NCI-H1092 treated with DMSO at 0.1 percent for 48 hours (cell line): ENCODE data around the gene KCNJ10.

ENCODE experiments used
- DNase-seq: peaks from one replicate; lab custom pipeline; 2025; lab: John Stamatoyannopoulos, UW

Gene KCNJ10

DNA sequence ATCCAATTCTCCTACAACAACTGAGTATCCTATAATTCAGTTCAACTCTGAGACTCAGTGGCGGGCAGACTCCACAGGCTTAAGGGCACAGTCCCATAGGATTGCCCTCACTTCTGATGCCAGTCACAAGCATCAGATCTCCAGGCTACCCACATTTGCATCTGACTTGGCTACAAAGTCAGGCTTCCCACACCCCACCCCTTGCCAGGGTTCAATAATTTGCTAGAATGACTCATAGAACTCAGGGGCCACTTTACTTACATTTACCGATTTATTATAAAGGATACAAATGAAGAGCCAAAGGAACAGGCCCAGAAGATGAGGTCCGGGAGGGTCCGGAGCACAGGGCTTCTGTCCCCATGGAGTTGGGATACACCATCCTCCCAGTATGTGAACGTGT is 80.0 kb downstream of the KCNJ10 start:
- no peak for DNase-seq

DNA sequence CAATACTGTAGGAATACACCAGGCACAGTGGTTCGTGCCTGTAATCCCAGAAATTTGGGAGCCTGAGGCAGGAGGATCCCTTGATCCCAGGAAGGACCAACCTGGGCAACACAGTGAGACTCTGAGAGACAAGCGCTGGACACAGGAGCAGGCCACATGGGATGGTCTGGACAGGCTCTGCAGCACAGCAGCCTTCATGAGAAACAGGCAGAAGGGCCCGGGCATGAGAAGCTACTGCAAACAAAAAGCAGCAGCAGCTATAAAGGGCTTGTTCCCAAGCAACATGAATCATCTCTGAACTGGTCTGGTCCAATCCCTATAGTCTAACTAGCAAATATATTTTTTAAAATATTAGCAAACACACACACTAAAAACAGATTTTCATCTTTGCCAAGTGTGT is 80.4 kb downstream of the KCNJ10 start:
- no peak for DNase-seq

- no peak for DNase-seq
These were observed 82.0 kb downstream of the KCNJ10 start for GRCh38 chr1:159988006-159988405.

DNA sequence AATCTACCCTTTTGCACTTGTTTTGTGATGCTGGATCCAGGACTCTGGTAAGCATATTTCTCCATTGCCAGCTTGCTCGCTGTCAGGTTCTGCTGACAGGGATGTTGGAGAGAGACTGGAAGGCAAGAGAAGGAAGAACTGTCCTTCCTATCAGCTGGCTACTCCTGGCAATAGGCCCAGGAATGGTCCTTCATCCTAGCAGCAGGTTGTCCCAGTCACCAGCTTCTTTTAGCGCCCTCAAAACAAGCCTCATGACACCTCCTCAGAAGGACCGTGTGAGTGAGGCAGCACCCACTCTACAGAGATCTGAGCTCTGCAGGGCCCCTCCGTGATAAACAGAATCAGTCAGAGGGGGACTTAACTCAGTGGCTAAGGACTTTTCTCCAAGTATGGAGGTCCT is 82.8 kb downstream of the KCNJ10 start:
- no peak for DNase-seq

DNA sequence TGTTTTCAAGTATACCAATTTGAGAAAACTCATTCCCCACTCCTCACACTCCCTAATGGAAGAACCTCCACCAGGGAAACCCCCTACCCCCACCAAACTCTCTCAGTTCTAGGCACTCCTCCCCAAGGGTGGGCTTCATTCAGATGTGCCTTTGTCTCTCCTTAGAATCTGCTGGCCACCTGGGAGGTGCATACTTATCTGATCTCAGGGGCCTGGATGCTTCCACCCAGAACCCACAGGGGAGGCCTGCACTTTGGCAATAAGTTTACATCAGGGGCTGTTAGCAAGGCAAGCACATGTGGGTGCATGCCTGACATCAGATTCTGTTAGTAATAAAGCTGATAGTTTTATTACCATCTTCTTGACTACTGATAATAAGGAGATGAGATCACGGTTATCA is 83.4 kb downstream of the KCNJ10 start:
- DNase-seq: no peak

- no peak for DNase-seq
These were observed 83.9 kb downstream of the KCNJ10 start for GRCh38 chr1:159986093-159986492.

- no peak for DNase-seq
These were observed 84.5 kb downstream of the KCNJ10 start for GRCh38 chr1:159985473-159985872.

- no peak for DNase-seq
These were observed 86.3 kb downstream of the KCNJ10 start for GRCh38 chr1:159983681-159984080.

GRCh38 chr1:159982280-159982679 is 87.7 kb downstream of the KCNJ10 start:
- no peak for DNase-seq

GRCh38 chr1:159981351-159982055 is 88.5 kb downstream of the KCNJ10 start:
- no peak for DNase-seq

DNA sequence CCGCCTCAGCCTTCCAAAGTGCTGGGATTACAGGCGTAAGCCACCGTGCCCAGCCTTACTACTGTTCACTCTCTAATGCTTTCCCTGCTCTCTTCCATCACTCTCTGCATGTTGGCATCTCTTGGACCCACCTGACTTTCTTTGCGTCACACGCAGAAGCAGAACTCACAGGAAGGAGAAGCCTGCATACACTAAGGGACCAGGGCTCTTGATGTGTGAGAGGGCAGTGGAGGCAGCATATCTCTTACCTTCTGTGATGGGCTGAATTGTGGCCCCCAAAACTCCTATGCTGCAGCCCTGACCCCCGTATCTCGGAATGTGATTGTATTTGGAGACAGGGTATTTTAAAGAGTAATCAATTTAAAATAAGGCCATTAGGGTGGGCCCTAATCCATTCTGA is 89.2 kb downstream of the KCNJ10 start:
- DNase-seq: no peak

GRCh38 chr1:159980076-159980475 is 89.9 kb downstream of the KCNJ10 start:
- no peak for DNase-seq

- DNase-seq: no peak
These were observed 90.7 kb downstream of the KCNJ10 start for GRCh38 chr1:159979257-159979656.

GRCh38 chr1:159978107-159978398 is 91.9 kb downstream of the KCNJ10 start:
- no peak for DNase-seq

GRCh38 chr1:159977364-159978106 is 92.4 kb downstream of the KCNJ10 start:
- DNase-seq: no peak

- DNase-seq: no peak
These were observed 95.5 kb downstream of the KCNJ10 start for GRCh38 chr1:159974350-159974965.

- DNase-seq: no peak
These were observed 96.5 kb downstream of the KCNJ10 start for GRCh38 chr1:159973350-159973940.

- DNase-seq: no peak
These were observed 97.3 kb downstream of the KCNJ10 start for GRCh38 chr1:159972443-159973205.

- DNase-seq: no peak
These were observed 99.0 kb downstream of the KCNJ10 start for GRCh38 chr1:159970932-159971342.

DNA sequence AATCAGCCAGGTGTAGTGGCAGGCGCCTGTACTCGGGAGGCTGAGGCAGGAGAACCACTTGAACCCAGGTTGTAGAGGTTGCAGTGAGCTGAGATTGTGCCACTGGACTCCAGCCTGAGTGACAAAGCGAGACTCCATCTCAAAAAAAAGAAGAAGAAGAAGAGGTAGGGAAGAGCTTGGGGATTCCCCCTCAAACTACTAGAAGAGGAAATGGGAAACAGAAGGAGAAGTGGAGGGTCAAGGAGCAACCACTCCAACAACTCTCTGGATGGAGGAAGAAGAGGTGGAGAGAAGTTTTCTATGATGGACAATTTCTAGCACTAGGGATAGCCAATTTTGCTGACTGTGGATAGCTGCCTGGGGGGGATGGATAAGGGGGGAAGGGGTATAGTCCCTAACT is 101.1 kb downstream of the KCNJ10 start:
- no peak for DNase-seq

DNA sequence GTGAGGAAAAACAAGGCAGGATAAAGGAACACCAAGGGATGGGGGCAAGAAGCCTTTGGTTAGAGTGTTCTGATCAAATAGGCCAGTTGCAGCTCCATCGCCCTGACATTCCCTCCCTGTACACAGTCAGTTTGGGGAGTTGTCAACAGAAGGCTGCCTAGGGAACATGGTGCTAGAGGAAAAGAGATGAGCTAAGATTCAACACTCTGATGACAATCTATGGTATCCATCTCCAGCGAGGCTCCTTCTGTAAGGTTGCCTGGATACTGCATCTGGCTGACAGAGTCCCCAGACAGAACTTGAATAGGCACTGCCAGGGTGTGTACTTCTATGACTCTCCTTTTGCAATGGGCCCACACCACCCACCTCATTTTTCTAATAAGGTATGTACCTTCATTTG is 104.7 kb downstream of the KCNJ10 start:
- DNase-seq: no peak

- no peak for DNase-seq
These were observed 105.8 kb downstream of the KCNJ10 start for GRCh38 chr1:159964144-159964543.
